Heart left ventricle (tissue), 16 donors: Measurements from ENCODE around the gene SYNE2. TPM values are rescaled to one million over a fixed set of nuclear protein-coding genes. Genes with fewer than 3 reads are reported as not detected.
"Not testable (repeated sequence)": the region's sequence is repeated elsewhere in the genome, so short reads cannot be mapped to it uniquely, and the experiment has no call there.

Experiments
- ATAC-seq, 4 donors: fragments of 200-7000 bp; cut with Tn5 transposase; one replicate each; pipeline ENCODE4 v1.9.1; 2020 to 2022; ENCODE audit warnings: moderate library complexity in 4 of 4, mild to moderate bottlenecking in 3 of 4, moderate number of reproducible peaks in 1 of 4
- DNase-seq, 5 donors: peaks; one replicate each; pipeline ENCODE4 v3.0.0-alpha.2; 2020
- H3K27ac ChIP-seq, 12 donors: fragments of 200-600 bp; sonication (generic) in 4 of 12; one replicate each; pipeline versions ENCODE4 v1.5.0 to v1.8.0; 2016 to 2022; ENCODE audit warnings: mild to moderate bottlenecking in 2 of 12
- H3K27me3 ChIP-seq, 9 donors: fragments of 200-600 bp; sonication (generic) in 2 of 9; one replicate each; pipeline versions ENCODE4 v1.5.1 to v1.8.0; 2016 to 2022; ENCODE audit warnings: mild to moderate bottlenecking in 3 of 9
- H3K36me3 ChIP-seq, 9 donors: fragments of 200-600 bp; sonication (generic) in 2 of 9; one replicate each; pipeline versions ENCODE4 v1.5.0 to v1.8.0; 2018 to 2022; ENCODE audit warnings: mild to moderate bottlenecking in 2 of 9
- H3K4me1 ChIP-seq, 12 donors: fragments of 200-600 bp; sonication (generic) in 4 of 12; one replicate each; pipeline versions ENCODE4 v1.5.0 to v1.8.0; 2016 to 2022; ENCODE audit warnings: mild to moderate bottlenecking in 3 of 12
- H3K4me3 ChIP-seq, 12 donors: fragments of 200-600 bp; sonication (generic) in 4 of 12; one replicate each; pipeline versions ENCODE4 v1.5.0 to v1.8.0; 2017 to 2022; ENCODE audit warnings: mild to moderate bottlenecking in 9 of 12, moderate library complexity in 4 of 12
- H3K9me3 ChIP-seq, 12 donors: fragments of 200-600 bp; sonication (generic) in 4 of 12; one replicate each; pipeline versions ENCODE4 v1.5.0 to v1.8.0; 2016 to 2022; ENCODE audit warnings: mild to moderate bottlenecking in 1 of 12
- CTCF ChIP-seq, 12 donors: fragments of 200-600 bp; sonication (generic) in 4 of 12; IDR thresholded peaks; one replicate each; pipeline versions ENCODE4 v1.5.0 to v1.8.0; 2018 to 2022; ENCODE audit warnings: antibody characterized with exemption in 12 of 12, mild to moderate bottlenecking in 5 of 12
- POLR2A ChIP-seq, 2 donors: fragments of 450-650 bp; IDR thresholded peaks; one replicate each; pipeline ENCODE4 v1.6.1; 2017; ENCODE audit warnings: antibody characterized with exemption in 2 of 2, mild to moderate bottlenecking in 2 of 2, moderate library complexity in 2 of 2
- WGBS, 4 donors: extraction: QIAGEN DNeasy Blood & Tissue Kit in 2 of 4; methylation state at CpG; one replicate each; pipeline versions ENCODE4 v1.1.5 to v1.1.7; 2013 to 2018; 5-methylcytosine and 5-hydroxymethylcytosine counted together
- intact Hi-C, 10 donors: fragments of 100-400 bp; cut with DNase I; formaldehyde crosslinking; loops; one replicate each; pipeline versions ENCODE4 v1.11.1 to v1.14.2; 2022
- polyA plus RNA-seq, 2 donors: library from polyadenylated mRNA; stranded (reverse); fragments of 200-250 nt; gene quantifications; one replicate each; pipeline ENCODE4 v1.2.3, GENCODE V29; 2013
- total RNA-seq, 9 donors: library from RNA; depleted of rRNA in 2 of 9; stranded (reverse); fragments of >200 nt in 2 of 9; fragmentation: NEBNext Ultra II Directional in 3 of 9; extraction: Animal tissue kit (Norgen Biotek cat#: 25700) in 3 of 9; gene quantifications; one replicate each; pipeline versions ENCODE4 v1.1.0 to v1.2.4, GENCODE V29; 2016 to 2023
- donor health status: ischemic (EF 13 %, LVEDD 7.1; RV severe dilation, severe dysfunction).
- donor health status: healthy with polysubstance abuse.
- donor health status: DM: no; HTN: yes; CAD: no.
- donor health status: DM: no; HTN: no; CAD: no.
- donor health status: ischemic (EF 25% LVEDD 6.9; RV normal size, moderate dysfunction).
- donor health status: ischemic (EF 25% LVEDD 5.7; RV mildly dilated, moderate dysfunction).
- donor health status: healthy.
- donor health status: DM: yes; HTN: yes; CAD: no.
- donor health status: ischemic (EF 35%, LVEDD 5.7; RV mildly dilated, moderate dysfunction).
- donor health status: nonischemic (EF 11% LVEDD 7.7; RV severe dilation, severe dysfunction).
- donor health status: DM: yes; HTN: yes; CAD: no.
- donor health status: PGD.
- donor health status: ischemic (EF 29% LVEDD 5.4; RV normal size, mild dysfunction).
- donor health status: nonischemic (EF 23%, LVEDD 6.1; RV moderate dilation, normal function).

SYNE2 gene
- total and polyA plus RNA-seq, 11 donors = 58.2 to 255 (median 111) TPM

- H3K9me3 ChIP-seq = no peaks in the 10 kb centered on the region
- peaks cover 4 to 57% (median 25%) of the 10 kb centered on the region in 12 donors for H3K4me1 ChIP-seq
- DNase-seq (no peak), ATAC-seq (no peak)
- H3K4me3 ChIP-seq = no peak overlapping the region
- H3K27ac ChIP-seq = peak overlapping the region in 1 of 12 donors; percentile 33
- intact Hi-C loops = loop anchor here in 3 of 10 donors (10.0 kb wide), 1 partner anchor 97 kb away; no protein-coding TSS in a partner anchor
- H3K36me3 ChIP-seq = no peaks in the 10 kb centered on the region
- peaks cover 0 to 20% (median 0%) of the 10 kb centered on the region in 9 donors for H3K27me3 ChIP-seq
- TF ChIP-seq CTCF (IDR thresholded peaks at IDR 0.05) = no peak
- no peak for TF ChIP-seq POLR2A (IDR thresholded peaks at IDR 0.05)
- 94 to 97% (median 94%) methylated on average over 3 of the region's 3 CpGs for WGBS, 4 donors
Observed at GRCh38 chr14:63857466-63858030, 4.7 kb downstream of the SYNE2 start.

GRCh38 chr14:63860146-63860545, 7.3 kb downstream of the SYNE2 start:
- intact Hi-C loops = no loop called here

GRCh38 chr14:63862163-63862562, 9.4 kb downstream of the SYNE2 start:
- Histone ChIP-seq H3K4me1 (peaks cover 0 to 59% (median 13%) of the 10 kb centered on the region in 12 donors), H3K4me3 (no peak overlapping the region), H3K27ac (no peak overlapping the region), H3K36me3 (no peaks in the 10 kb centered on the region), H3K9me3 (no peaks in the 10 kb centered on the region), H3K27me3 (no peaks in the 10 kb centered on the region)
- TF ChIP-seq POLR2A (IDR thresholded peaks at IDR 0.05) (no peak), CTCF (IDR thresholded peaks at IDR 0.05) (no peak)
- no peak for ATAC-seq
- WGBS, 4 donors = 89 to 91% (median 90%) methylated on average over 8 of the region's 8 CpGs
- intact Hi-C loops = no loop called here
- DNase-seq = no peak

More at GRCh38 chr14:63860146-63860545, 7.3 kb downstream of the SYNE2 start:
- WGBS, 4 donors = 7 to 23% (median 10%) methylated on average over 1 of the region's 1 CpG
- peaks cover 0 to 3% (median 0%) of the 10 kb centered on the region in 9 donors for H3K27me3 ChIP-seq
- no peaks in the 10 kb centered on the region for H3K36me3 ChIP-seq
- DNase-seq = no peak
- H3K27ac ChIP-seq = peak overlapping the region in 1 of 12 donors; percentile 19
- H3K9me3 ChIP-seq = no peaks in the 10 kb centered on the region
- no peak overlapping the region for H3K4me3 ChIP-seq
- H3K4me1 ChIP-seq = peaks cover 3 to 63% (median 23%) of the 10 kb centered on the region in 12 donors
- TF ChIP-seq CTCF (IDR thresholded peaks at IDR 0.05) = no peak
- TF ChIP-seq POLR2A (IDR thresholded peaks at IDR 0.05) = no peak
- ATAC-seq = no peak

GRCh38 chr14:63863004-63863403, 10.2 kb downstream of the SYNE2 start:
- H3K27ac ChIP-seq = peak overlapping the region in 1 of 12 donors; percentile 82
- no peak for TF ChIP-seq POLR2A (IDR thresholded peaks at IDR 0.05)
- no peak for TF ChIP-seq CTCF (IDR thresholded peaks at IDR 0.05)
- DNase-seq (no peak), ATAC-seq (no peak)
- 90 to 97% (median 93%) methylated on average over 6 of the region's 6 CpGs for WGBS, 4 donors
- H3K36me3 ChIP-seq = no peaks in the 10 kb centered on the region
- H3K4me3 ChIP-seq = no peak overlapping the region
- H3K9me3 ChIP-seq = no peaks in the 10 kb centered on the region
- intact Hi-C loops = no loop called here
- H3K27me3 ChIP-seq = no peaks in the 10 kb centered on the region
- peaks cover 0 to 56% (median 13%) of the 10 kb centered on the region in 12 donors for H3K4me1 ChIP-seq

GRCh38 chr14:63864775-63865174, 12.0 kb downstream of the SYNE2 start:
- DNase-seq, intact Hi-C loops, H3K36me3 ChIP-seq, H3K9me3 ChIP-seq, H3K27me3 ChIP-seq: not testable (repeated sequence)
- peak overlapping the region in 7 of 12 donors; percentile 4 to 38 (median 24) for H3K4me3 ChIP-seq
- H3K27ac ChIP-seq = peak overlapping the region in 2 of 12 donors; percentile 45 to 82
- ATAC-seq = peak in 2 of 4 donors; percentile 31 to 41
- peaks cover 0 to 62% (median 18%) of the 10 kb centered on the region in 12 donors for H3K4me1 ChIP-seq
- WGBS, 4 donors = 4 to 24% (median 10%) methylated on average over 1 of the region's 2 CpGs
